Measurements from ENCODE around the gene WDR70.

- TF ChIP-seq SNAI2 (CRISPR knock-in tag; IDR thresholded peaks at IDR 0.05) = no peak
- TF ChIP-seq BACH2 (CRISPR knock-in tag; IDR thresholded peaks at IDR 0.05; ENCODE audit: borderline replicate concordance) = no peak
- no peak for TF ChIP-seq ZFP3 (CRISPR knock-in tag; IDR thresholded peaks at IDR 0.05)
- no peak for TF ChIP-seq RARB (CRISPR knock-in tag; IDR thresholded peaks at IDR 0.05)
- TF ChIP-seq, protein P1, sequence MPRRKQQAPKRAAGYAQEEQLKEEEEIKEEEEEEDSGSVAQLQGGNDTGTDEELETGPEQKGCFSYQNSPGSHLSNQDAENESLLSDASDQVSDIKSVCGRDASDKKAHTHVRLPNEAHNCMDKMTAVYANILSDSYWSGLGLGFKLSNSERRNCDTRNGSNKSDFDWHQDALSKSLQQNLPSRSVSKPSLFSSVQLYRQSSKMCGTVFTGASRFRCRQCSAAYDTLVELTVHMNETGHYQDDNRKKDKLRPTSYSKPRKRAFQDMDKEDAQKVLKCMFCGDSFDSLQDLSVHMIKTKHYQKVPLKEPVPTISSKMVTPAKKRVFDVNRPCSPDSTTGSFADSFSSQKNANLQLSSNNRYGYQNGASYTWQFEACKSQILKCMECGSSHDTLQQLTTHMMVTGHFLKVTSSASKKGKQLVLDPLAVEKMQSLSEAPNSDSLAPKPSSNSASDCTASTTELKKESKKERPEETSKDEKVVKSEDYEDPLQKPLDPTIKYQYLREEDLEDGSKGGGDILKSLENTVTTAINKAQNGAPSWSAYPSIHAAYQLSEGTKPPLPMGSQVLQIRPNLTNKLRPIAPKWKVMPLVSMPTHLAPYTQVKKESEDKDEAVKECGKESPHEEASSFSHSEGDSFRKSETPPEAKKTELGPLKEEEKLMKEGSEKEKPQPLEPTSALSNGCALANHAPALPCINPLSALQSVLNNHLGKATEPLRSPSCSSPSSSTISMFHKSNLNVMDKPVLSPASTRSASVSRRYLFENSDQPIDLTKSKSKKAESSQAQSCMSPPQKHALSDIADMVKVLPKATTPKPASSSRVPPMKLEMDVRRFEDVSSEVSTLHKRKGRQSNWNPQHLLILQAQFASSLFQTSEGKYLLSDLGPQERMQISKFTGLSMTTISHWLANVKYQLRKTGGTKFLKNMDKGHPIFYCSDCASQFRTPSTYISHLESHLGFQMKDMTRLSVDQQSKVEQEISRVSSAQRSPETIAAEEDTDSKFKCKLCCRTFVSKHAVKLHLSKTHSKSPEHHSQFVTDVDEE (CRISPR knock-in tag; IDR thresholded peaks at IDR 0.05) = no peak
- TF ChIP-seq TCF4 (CRISPR knock-in tag; IDR thresholded peaks at IDR 0.05; ENCODE audit: borderline replicate concordance) = no peak
- no peak for TF ChIP-seq ZNF565 (CRISPR knock-in tag; conservative IDR thresholded peaks at IDR 0.05; ENCODE audit: low read depth)
- TF ChIP-seq ISL1 (CRISPR knock-in tag; IDR thresholded peaks at IDR 0.05) = no peak
- TF ChIP-seq, protein P2, sequence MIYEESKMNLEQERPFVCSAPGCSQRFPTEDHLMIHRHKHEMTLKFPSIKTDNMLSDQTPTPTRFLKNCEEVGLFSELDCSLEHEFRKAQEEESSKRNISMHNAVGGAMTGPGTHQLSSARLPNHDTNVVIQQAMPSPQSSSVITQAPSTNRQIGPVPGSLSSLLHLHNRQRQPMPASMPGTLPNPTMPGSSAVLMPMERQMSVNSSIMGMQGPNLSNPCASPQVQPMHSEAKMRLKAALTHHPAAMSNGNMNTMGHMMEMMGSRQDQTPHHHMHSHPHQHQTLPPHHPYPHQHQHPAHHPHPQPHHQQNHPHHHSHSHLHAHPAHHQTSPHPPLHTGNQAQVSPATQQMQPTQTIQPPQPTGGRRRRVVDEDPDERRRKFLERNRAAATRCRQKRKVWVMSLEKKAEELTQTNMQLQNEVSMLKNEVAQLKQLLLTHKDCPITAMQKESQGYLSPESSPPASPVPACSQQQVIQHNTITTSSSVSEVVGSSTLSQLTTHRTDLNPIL (CRISPR knock-in tag; IDR thresholded peaks at IDR 0.05; ENCODE audit: low read depth) = no peak
- TF ChIP-seq, protein P3, sequence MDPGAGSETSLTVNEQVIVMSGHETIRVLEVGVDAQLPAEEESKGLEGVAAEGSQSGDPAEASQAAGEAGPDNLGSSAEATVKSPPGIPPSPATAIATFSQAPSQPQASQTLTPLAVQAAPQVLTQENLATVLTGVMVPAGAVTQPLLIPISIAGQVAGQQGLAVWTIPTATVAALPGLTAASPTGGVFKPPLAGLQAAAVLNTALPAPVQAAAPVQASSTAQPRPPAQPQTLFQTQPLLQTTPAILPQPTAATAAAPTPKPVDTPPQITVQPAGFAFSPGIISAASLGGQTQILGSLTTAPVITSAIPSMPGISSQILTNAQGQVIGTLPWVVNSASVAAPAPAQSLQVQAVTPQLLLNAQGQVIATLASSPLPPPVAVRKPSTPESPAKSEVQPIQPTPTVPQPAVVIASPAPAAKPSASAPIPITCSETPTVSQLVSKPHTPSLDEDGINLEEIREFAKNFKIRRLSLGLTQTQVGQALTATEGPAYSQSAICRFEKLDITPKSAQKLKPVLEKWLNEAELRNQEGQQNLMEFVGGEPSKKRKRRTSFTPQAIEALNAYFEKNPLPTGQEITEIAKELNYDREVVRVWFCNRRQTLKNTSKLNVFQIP (CRISPR knock-in tag; IDR thresholded peaks at IDR 0.05; ENCODE audit: borderline replicate concordance, low read depth) = no peak
- TF ChIP-seq PATZ1 (CRISPR knock-in tag; IDR thresholded peaks at IDR 0.05; ENCODE audit: borderline replicate concordance) = no peak
Observed at GRCh38 chr5:37714756-37715155, 335.6 kb downstream of the WDR70 start.
